Measurements from ENCODE around the gene UNG.

Gene UNG

GRCh38 chr12:109150124-109150640 lies 52.8 kb downstream of the UNG start:
- TF ChIP-seq CTCF (IDR thresholded peaks at IDR 0.05; ENCODE audit: low read depth, low read length) (no peak), EZH2phosphoT487 (IDR thresholded peaks at IDR 0.05; ENCODE audit: low read depth) (no peak)
- H3K9ac ChIP-seq (ENCODE audit: low read length): no peak overlapping the region
- H3K27me3 ChIP-seq (ENCODE audit: low read depth, low read length): peaks cover 21% of the 10 kb centered on the region
- no peak overlapping the region for H3K4me2 ChIP-seq (ENCODE audit: low read length)
- H3K27ac ChIP-seq (ENCODE audit: low read length): no peak overlapping the region
- H3K4me3 ChIP-seq (ENCODE audit: low read length): no peak overlapping the region
- no peak overlapping the region for H2AFZ ChIP-seq (ENCODE audit: low read depth, low read length)
- H3K79me2 ChIP-seq (ENCODE audit: low read length): no peaks in the 10 kb centered on the region
- H3K9me3 ChIP-seq (ENCODE audit: insufficient read depth, low read length): no peaks in the 10 kb centered on the region
- no peaks in the 10 kb centered on the region for H4K20me1 ChIP-seq (ENCODE audit: insufficient read depth, low read length)
- H3K36me3 ChIP-seq (replicated peaks; ENCODE audit: low read depth, low read length): no peaks in the 10 kb centered on the region
- peaks cover 1% of the 10 kb centered on the region; the same call in 1 of the 2 replicates for H3K4me1 ChIP-seq (ENCODE audit: low read length)

GRCh38 chr12:109151457-109151856 lies 54.1 kb downstream of the UNG start:
- Histone ChIP-seq H3K9ac (ENCODE audit: low read length) (no peak overlapping the region), H3K79me2 (ENCODE audit: low read length) (no peaks in the 10 kb centered on the region), H3K4me1 (ENCODE audit: low read length) (peaks cover 5% of the 10 kb centered on the region; the same call in 1 of the 2 replicates), H3K4me2 (ENCODE audit: low read length) (no peak overlapping the region), H3K27ac (ENCODE audit: low read length) (no peak overlapping the region), H2AFZ (ENCODE audit: low read depth, low read length) (no peak overlapping the region), H3K36me3 (replicated peaks; ENCODE audit: low read depth, low read length) (no peaks in the 10 kb centered on the region), H3K27me3 (ENCODE audit: low read depth, low read length) (peaks cover 21% of the 10 kb centered on the region), H3K4me3 (ENCODE audit: low read length) (no peak overlapping the region), H3K9me3 (ENCODE audit: insufficient read depth, low read length) (no peaks in the 10 kb centered on the region), H4K20me1 (ENCODE audit: insufficient read depth, low read length) (no peaks in the 10 kb centered on the region)
- TF ChIP-seq EZH2phosphoT487 (IDR thresholded peaks at IDR 0.05; ENCODE audit: low read depth) (no peak), CTCF (IDR thresholded peaks at IDR 0.05; ENCODE audit: low read depth, low read length) (no peak)

GRCh38 chr12:109153821-109154441 lies 56.5 kb downstream of the UNG start:
- H3K27ac ChIP-seq (ENCODE audit: low read length): no peak overlapping the region
- H3K9ac ChIP-seq (ENCODE audit: low read length): no peak overlapping the region

More at GRCh38 chr12:109153821-109154441, 56.5 kb downstream of the UNG start:
- Histone ChIP-seq H3K79me2 (ENCODE audit: low read length) (no peaks in the 10 kb centered on the region), H3K36me3 (replicated peaks; ENCODE audit: low read depth, low read length) (no peaks in the 10 kb centered on the region), H3K9me3 (ENCODE audit: insufficient read depth, low read length) (no peaks in the 10 kb centered on the region), H3K4me2 (ENCODE audit: low read length) (peak overlapping the region; percentile 49), H3K27me3 (ENCODE audit: low read depth, low read length) (peaks cover 21% of the 10 kb centered on the region), H3K4me3 (ENCODE audit: low read length) (peak overlapping the region; percentile 94), H3K4me1 (ENCODE audit: low read length) (peaks cover 5% of the 10 kb centered on the region; the same call in 1 of the 2 replicates), H2AFZ (ENCODE audit: low read depth, low read length) (no peak overlapping the region), H4K20me1 (ENCODE audit: insufficient read depth, low read length) (no peaks in the 10 kb centered on the region)
- TF ChIP-seq EZH2phosphoT487 (IDR thresholded peaks at IDR 0.05; ENCODE audit: low read depth) (no peak), CTCF (IDR thresholded peaks at IDR 0.05; ENCODE audit: low read depth, low read length) (no peak)

Measured in OCI-LY3 (cell line).